ENCODE results near the gene HHAT. TPM values are rescaled to one million over a fixed set of nuclear protein-coding genes. Genes with fewer than 3 reads are reported as not detected.

Gene HHAT
- total RNA-seq, 1 donor from 2014 or later: 6.9 TPM

DNA sequence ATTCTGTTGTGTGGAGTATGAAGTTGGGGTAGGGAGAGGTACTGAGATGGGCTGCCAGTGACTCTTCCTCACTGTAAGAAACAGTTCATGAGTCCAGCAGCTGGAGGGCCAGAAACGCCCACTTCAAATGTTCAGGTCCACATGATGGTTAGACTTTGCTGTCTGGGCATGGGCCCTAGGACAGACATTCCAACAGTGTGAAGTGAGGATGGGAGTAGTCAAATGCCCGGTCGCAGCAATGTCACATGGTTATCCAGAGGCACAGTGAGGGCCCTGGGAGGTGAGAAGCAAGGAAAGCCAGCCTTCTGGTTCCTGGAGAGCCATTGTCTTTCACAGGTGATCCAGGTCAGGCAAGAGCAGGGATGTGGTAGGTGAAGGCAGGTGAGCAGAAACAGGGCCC is 304.4 kb downstream of the HHAT start:
- Mint-ChIP-seq H3K36me3 (ENCODE audit: low read depth) (no peaks in the 10 kb centered on the region), H3K27ac (ENCODE audit: unreplicated experiment) (no peak overlapping the region), H3K27me3 (ENCODE audit: low read depth) (no peaks in the 10 kb centered on the region), H3K4me3 (no peak overlapping the region), H3K4me1 (no peaks in the 10 kb centered on the region), H3K9me3 (no peaks in the 10 kb centered on the region)
- DNase-seq (ENCODE audit: low read depth, low spot score): no peak
- TF ChIP-seq, protein P1, sequence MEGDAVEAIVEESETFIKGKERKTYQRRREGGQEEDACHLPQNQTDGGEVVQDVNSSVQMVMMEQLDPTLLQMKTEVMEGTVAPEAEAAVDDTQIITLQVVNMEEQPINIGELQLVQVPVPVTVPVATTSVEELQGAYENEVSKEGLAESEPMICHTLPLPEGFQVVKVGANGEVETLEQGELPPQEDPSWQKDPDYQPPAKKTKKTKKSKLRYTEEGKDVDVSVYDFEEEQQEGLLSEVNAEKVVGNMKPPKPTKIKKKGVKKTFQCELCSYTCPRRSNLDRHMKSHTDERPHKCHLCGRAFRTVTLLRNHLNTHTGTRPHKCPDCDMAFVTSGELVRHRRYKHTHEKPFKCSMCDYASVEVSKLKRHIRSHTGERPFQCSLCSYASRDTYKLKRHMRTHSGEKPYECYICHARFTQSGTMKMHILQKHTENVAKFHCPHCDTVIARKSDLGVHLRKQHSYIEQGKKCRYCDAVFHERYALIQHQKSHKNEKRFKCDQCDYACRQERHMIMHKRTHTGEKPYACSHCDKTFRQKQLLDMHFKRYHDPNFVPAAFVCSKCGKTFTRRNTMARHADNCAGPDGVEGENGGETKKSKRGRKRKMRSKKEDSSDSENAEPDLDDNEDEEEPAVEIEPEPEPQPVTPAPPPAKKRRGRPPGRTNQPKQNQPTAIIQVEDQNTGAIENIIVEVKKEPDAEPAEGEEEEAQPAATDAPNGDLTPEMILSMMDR (conservative IDR thresholded peaks at IDR 0.05): no peak

DNA sequence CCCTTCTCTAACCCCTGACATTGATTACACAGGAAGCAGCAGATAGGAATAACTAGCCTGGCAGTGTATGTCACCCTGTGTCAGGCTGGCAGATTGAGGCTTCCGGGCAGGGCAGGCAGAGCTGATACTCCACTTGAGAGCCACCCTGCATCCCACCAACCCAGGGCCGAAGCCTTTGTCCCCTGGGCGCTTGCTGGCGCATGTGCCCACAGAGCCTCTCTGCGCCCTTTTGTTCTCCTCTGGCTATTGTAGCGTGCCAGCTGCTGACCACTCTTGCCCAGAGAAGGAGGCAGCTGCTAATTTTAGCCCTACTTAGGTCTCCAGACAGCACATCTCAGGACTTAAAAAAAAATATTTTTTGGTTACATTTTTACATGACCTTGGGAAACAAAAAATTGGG is 304.9 kb downstream of the HHAT start:
- no peak for DNase-seq (ENCODE audit: low read depth, low spot score)
- no peaks in the 10 kb centered on the region for H3K4me1 Mint-ChIP-seq
- H3K27ac Mint-ChIP-seq (ENCODE audit: unreplicated experiment): no peak overlapping the region
- H3K4me3 Mint-ChIP-seq: no peak overlapping the region
- no peaks in the 10 kb centered on the region for H3K36me3 Mint-ChIP-seq (ENCODE audit: low read depth)
- H3K27me3 Mint-ChIP-seq (ENCODE audit: low read depth): no peaks in the 10 kb centered on the region
- no peaks in the 10 kb centered on the region for H3K9me3 Mint-ChIP-seq
- TF ChIP-seq, protein P1 (conservative IDR thresholded peaks at IDR 0.05): no peak

DNA sequence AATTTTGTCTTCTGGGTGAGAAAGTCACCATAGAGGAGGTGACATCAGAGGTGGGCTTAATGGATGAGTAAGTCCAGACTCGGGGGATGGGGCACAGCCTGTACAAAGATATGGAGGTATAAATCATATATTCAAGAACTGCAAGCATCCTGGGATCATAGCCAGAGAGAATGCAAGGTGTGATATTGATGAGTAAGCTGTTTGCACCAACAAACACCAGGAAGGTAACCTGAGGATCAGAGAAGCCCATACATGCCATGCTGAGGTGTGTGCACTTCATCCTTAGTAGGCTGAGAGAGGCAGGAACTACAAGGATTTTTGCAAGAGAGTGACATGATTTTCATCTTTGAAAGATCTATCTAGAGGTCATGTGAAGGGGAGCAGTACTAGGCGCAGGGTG is 306.4 kb downstream of the HHAT start:
- no peak for DNase-seq (ENCODE audit: low read depth, low spot score)
- Mint-ChIP-seq H3K27me3 (ENCODE audit: low read depth) (no peaks in the 10 kb centered on the region), H3K4me1 (no peaks in the 10 kb centered on the region), H3K9me3 (no peaks in the 10 kb centered on the region), H3K27ac (ENCODE audit: unreplicated experiment) (no peak overlapping the region), H3K4me3 (no peak overlapping the region), H3K36me3 (ENCODE audit: low read depth) (no peaks in the 10 kb centered on the region)
- TF ChIP-seq, protein P1 (conservative IDR thresholded peaks at IDR 0.05): no peak

DNA sequence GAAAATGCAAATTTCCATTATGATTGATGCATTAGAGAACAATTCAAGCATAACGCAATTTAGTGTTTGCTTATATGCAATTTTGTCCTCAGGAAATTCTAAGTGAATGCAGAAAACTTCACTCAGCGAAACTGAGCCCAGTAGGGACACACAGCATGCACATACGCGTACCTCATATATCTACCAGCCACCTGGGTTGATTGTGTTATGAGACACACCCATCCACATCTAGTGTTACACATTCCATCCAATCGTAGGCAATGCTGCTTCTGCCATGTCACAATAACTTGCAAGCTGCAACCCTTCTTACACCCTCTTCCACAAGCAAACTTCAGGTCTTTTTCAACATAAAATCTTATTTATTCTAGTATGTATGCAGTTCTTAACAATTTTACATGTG is 312.9 kb downstream of the HHAT start:
- no peak overlapping the region for H3K27ac Mint-ChIP-seq (ENCODE audit: unreplicated experiment)
- peaks cover 5% of the 10 kb centered on the region for H3K4me1 Mint-ChIP-seq
- no peaks in the 10 kb centered on the region for H3K27me3 Mint-ChIP-seq (ENCODE audit: low read depth)
- DNase-seq (ENCODE audit: low read depth, low spot score): no peak
- TF ChIP-seq, protein P1 (conservative IDR thresholded peaks at IDR 0.05): no peak
- no peaks in the 10 kb centered on the region for H3K36me3 Mint-ChIP-seq (ENCODE audit: low read depth)
- H3K9me3 Mint-ChIP-seq: no peaks in the 10 kb centered on the region
- H3K4me3 Mint-ChIP-seq: no peak overlapping the region

DNA sequence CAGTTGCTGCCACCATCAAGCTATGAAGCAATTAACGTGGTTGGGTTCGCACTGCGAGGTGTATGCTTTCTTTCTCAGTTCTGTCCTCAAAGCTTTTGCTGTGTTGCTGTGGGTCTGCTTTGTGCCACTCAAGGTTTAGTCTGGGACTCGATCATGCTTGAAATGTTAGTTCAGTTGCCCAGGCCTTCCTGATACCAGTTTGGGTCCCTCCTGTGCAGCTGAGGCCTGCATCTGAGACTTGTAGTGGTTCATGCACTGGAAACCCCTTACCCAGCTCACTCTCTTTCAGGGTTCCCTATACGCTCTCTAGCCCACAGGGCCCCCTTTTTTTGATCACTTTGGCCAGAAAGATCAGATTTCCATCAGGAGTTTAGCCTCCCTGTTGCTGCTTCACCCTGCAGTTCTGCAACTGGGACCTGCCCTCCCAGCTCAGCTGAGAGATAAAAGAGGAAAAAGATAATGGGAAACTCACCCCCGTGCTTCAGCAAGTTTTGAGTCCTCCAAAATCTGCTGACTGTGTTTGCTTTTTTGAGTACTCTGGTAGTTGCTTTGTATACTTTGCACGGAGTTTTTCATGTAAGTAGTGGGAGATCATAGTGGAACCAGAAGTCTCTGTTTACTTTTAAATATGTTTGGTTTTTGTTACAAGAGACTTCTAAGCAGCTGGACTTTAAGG is 317.0 kb downstream of the HHAT start:
- H3K36me3 Mint-ChIP-seq (ENCODE audit: low read depth): no peaks in the 10 kb centered on the region
- TF ChIP-seq, protein P1 (conservative IDR thresholded peaks at IDR 0.05): no peak
- peaks cover 5% of the 10 kb centered on the region for H3K4me1 Mint-ChIP-seq
- DNase-seq (ENCODE audit: low read depth, low spot score): no peak
- H3K27me3 Mint-ChIP-seq (ENCODE audit: low read depth): no peaks in the 10 kb centered on the region
- H3K27ac Mint-ChIP-seq (ENCODE audit: unreplicated experiment): no peak overlapping the region
- H3K4me3 Mint-ChIP-seq: no peak overlapping the region
- no peaks in the 10 kb centered on the region for H3K9me3 Mint-ChIP-seq

All from neural crest cell (in vitro differentiated cells).